ENCODE results near the gene MEGF8. TPM values are rescaled to one million over a fixed set of nuclear protein-coding genes. Genes with fewer than 3 reads are reported as not detected.

The MEGF8 gene, protein sequence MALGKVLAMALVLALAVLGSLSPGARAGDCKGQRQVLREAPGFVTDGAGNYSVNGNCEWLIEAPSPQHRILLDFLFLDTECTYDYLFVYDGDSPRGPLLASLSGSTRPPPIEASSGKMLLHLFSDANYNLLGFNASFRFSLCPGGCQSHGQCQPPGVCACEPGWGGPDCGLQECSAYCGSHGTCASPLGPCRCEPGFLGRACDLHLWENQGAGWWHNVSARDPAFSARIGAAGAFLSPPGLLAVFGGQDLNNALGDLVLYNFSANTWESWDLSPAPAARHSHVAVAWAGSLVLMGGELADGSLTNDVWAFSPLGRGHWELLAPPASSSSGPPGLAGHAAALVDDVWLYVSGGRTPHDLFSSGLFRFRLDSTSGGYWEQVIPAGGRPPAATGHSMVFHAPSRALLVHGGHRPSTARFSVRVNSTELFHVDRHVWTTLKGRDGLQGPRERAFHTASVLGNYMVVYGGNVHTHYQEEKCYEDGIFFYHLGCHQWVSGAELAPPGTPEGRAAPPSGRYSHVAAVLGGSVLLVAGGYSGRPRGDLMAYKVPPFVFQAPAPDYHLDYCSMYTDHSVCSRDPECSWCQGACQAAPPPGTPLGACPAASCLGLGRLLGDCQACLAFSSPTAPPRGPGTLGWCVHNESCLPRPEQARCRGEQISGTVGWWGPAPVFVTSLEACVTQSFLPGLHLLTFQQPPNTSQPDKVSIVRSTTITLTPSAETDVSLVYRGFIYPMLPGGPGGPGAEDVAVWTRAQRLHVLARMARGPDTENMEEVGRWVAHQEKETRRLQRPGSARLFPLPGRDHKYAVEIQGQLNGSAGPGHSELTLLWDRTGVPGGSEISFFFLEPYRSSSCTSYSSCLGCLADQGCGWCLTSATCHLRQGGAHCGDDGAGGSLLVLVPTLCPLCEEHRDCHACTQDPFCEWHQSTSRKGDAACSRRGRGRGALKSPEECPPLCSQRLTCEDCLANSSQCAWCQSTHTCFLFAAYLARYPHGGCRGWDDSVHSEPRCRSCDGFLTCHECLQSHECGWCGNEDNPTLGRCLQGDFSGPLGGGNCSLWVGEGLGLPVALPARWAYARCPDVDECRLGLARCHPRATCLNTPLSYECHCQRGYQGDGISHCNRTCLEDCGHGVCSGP (N-terminal part only)
- total RNA-seq (2021; fragmentation: NEBNext Ultra II Directional; extraction: Animal tissue kit (Norgen Biotek cat#: 25700)) (22.3 and 23.7 TPM in 2 replicates), polyA plus RNA-seq (2011; rRNA removed) (13.0 and 22.9 TPM in 2 replicates), polyA minus RNA-seq (2011; rRNA and poly(A)+ RNA removed) (12.0 and 12.8 TPM in 2 replicates)
- 14.4 TPM for polyA plus RNA-seq (2011; cell fraction: cytosol; rRNA removed)
- 36.3 TPM for polyA plus RNA-seq (2011; cell fraction: nucleus; rRNA removed)
- polyA plus RNA-seq (2012, experiment 1 of 2): 19.5 to 28.0 TPM (median 24.5 TPM) in 4 replicates
- polyA plus RNA-seq (2012, experiment 2 of 2): 17.4 TPM
- 25.0 TPM for polyA plus RNA-seq (2013, experiment 1 of 2)
- polyA plus RNA-seq (2013, experiment 2 of 2): 20.5 TPM
- 27.8 TPM for polyA minus RNA-seq (2011; cell fraction: cytosol; rRNA and poly(A)+ RNA removed)
- polyA minus RNA-seq (2011; cell fraction: nucleus; rRNA and poly(A)+ RNA removed): 24.9 TPM
- long read RNA-seq, experiment 1, partial matches to known transcripts: 1 of 6 reads
- long read RNA-seq, experiment 1, other reads (novel, unspliced or antisense): 5 of 6 reads
- long read RNA-seq, experiment 2, partial matches to known transcripts: 0 of 1 reads
- long read RNA-seq, experiment 2, other reads (novel, unspliced or antisense): 1 of 1 reads

DNA sequence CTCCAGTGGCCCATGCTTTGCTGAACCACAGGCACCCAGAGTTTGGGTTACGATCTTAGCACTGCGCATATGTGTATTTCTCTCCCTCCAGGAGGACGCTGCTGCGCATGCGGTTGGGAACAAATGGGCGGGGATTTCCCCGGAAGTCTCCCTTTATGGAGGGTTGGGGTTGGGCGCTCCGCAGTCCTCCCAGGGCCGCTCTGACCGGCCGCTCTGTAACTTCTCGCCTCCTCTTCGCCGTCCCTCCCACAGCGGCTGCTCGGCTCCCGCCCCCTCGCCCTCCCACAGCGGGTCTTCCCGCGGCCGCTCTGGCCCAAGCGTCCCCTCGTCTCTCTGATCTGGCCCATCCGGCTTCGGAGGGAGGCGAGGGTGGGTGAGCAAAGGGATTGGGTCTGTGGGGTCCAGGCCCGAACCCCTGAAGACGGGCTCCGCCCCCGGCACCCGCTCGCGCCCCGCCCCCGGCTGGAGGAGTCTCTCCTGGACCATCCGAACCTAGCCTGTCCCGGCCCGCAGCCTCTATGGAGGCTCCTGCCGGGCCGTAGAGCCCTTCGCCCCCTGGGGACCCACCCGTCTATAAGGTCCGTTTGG is at the start of gene MEGF8:
Gene MEGF8 (plus strand): TSS at position 328 of the 588 bp plus-strand sequence. CDS start 609 bp downstream, outside the sequence.
- Histone ChIP-seq H3K79me2 (ENCODE audit: control insufficient read depth in 1 of 2, insufficient read depth in 2 of 2, low read length in 2 of 2) (peaks cover 0 to 16% of the 10 kb centered on the region in 2 experiments; a peak in 1 of 4 replicates), H2AFZ (ENCODE audit: low read length) (no peak within 1 kb of the TSS), H3K4me2 (ENCODE audit: insufficient read depth in 1 of 2, low read depth in 2 of 2, low read length in 2 of 2) (peak within 1 kb of the TSS; percentile 80 to 89), H3K79me1 (ENCODE audit: low read depth, low read length) (peaks cover 6% of the 10 kb centered on the region; the same call in 1 of the 2 replicates), H3K14ac (ENCODE audit: insufficient read length) (no peak within 1 kb of the TSS), H4K5ac (ENCODE audit: insufficient read length, low read depth, low read length) (peak within 1 kb of the TSS; percentile 51), H3K27me3 (replicated peaks in 1 of 4; ENCODE audit: control insufficient read depth in 3 of 4, extremely low read depth in 1 of 4, insufficient read depth in 3 of 4, low read length in 3 of 4) (peaks cover 0 to 15% (median 8%) of the 10 kb centered on the region in 4 experiments; a peak in 5 of 7 replicates), H3K4me1 (replicated peaks in 1 of 4; ENCODE audit: control insufficient read depth in 3 of 4, insufficient read depth in 4 of 4, low read length in 3 of 4) (peaks cover 0 to 4% (median 1%) of the 10 kb centered on the region in 4 experiments; a peak in 2 of 7 replicates), H4K20me1 (replicated peaks in 1 of 2; ENCODE audit: control insufficient read depth in 1 of 2, insufficient read depth in 2 of 2, low read length in 2 of 2) (peaks cover 0 to 4% of the 10 kb centered on the region in 2 experiments), H3K18ac (ENCODE audit: extremely low read depth, low read length) (peak within 1 kb of the TSS; percentile 60), H2BK5ac (ENCODE audit: low read depth, low read length) (no peak within 1 kb of the TSS), H3K9me3 (ENCODE audit: insufficient read depth in 2 of 2, low read depth in 1 of 2, low read length in 1 of 2) (no peaks in the 10 kb centered on the region), H3K27ac (ENCODE audit: low read depth, low read length) (no peak within 1 kb of the TSS), H4K91ac (replicated peaks; ENCODE audit: insufficient read length, low read length) (no peak within 1 kb of the TSS), H2BK120ac (replicated peaks; ENCODE audit: low read depth, low read length) (no peak within 1 kb of the TSS), H2AK5ac (ENCODE audit: low read depth, low read length) (no peak within 1 kb of the TSS), H4K8ac (ENCODE audit: extremely low read depth, insufficient read depth, low read length) (peak within 1 kb of the TSS; percentile 64), H3K4ac (replicated peaks; ENCODE audit: insufficient read length, low read depth, low read length) (peak within 1 kb of the TSS; percentile 75), H3K56ac (replicated peaks; ENCODE audit: insufficient read length, low read depth, low read length) (peak within 1 kb of the TSS; percentile 78), H2BK15ac (ENCODE audit: low read length) (no peak within 1 kb of the TSS), H2BK20ac (ENCODE audit: low read length) (no peak within 1 kb of the TSS), H2BK12ac (ENCODE audit: low read depth, low read length) (no peak within 1 kb of the TSS), H3K4me3 (ENCODE audit: extremely low read depth in 1 of 4, insufficient read depth in 2 of 4, low read depth in 3 of 4, low read length in 4 of 4) (peak within 1 kb of the TSS; percentile 72 to 89 (median 78)), H3K9ac (replicated peaks in 1 of 4; ENCODE audit: extremely low read depth in 1 of 4, low read depth in 3 of 4, low read length in 3 of 4) (peak within 1 kb of the TSS; percentile 4 to 82 (median 17); a peak in 5 of 7 replicates), H3K23ac (ENCODE audit: insufficient read length) (no peak within 1 kb of the TSS), H3K36me3 (ENCODE audit: control insufficient read depth in 2 of 4, insufficient read depth in 4 of 4, low read length in 3 of 4) (no peaks in the 10 kb centered on the region), H3K23me2 (ENCODE audit: low read depth, low read length) (peaks cover 13% of the 10 kb centered on the region; the same call in 1 of the 2 replicates)
- ChIA-PET CTCF (ENCODE audit: partially characterized antibody) (no interaction called here), POLR2A (ENCODE audit: partially characterized antibody) (no interaction called here)
- FAIRE-seq (peak; percentile 98), DNase-seq (ENCODE audit: low read depth in 1 of 2, low spot score in 2 of 2) (peak; percentile 96 to 98)
- 1% methylated on average over 33 of the region's 45 CpGs; no CpG with 5 or more reads in 1 of the 2 experiments for WGBS, 2 experiments (ENCODE audit: extremely low coverage in 1 of 2, insufficient coverage in 1 of 2, insufficient read length in 1 of 2, insufficient replicate concordance in 2 of 2, low coverage in 1 of 2, low lambda C conversion rate in 2 of 2, missing lambda C conversion rate in 1 of 2)
- no peak; the same call in 1 of the 2 replicates for TF ChIP-seq BACH1 (IDR thresholded peaks at IDR 0.05; ENCODE audit: low read length)
- TF ChIP-seq, protein P1, sequence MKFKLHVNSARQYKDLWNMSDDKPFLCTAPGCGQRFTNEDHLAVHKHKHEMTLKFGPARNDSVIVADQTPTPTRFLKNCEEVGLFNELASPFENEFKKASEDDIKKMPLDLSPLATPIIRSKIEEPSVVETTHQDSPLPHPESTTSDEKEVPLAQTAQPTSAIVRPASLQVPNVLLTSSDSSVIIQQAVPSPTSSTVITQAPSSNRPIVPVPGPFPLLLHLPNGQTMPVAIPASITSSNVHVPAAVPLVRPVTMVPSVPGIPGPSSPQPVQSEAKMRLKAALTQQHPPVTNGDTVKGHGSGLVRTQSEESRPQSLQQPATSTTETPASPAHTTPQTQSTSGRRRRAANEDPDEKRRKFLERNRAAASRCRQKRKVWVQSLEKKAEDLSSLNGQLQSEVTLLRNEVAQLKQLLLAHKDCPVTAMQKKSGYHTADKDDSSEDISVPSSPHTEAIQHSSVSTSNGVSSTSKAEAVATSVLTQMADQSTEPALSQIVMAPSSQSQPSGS (IDR thresholded peaks at IDR 0.05; ENCODE audit: low read length): no peak
